SK-N-SH treated with all-trans-retinoic acid at 6 μM for 48 hours (cell line): Measurements from ENCODE around the gene ARFGEF2.

ENCODE experiments used
- ATAC-seq: fragments of 200-7000 bp; cut with Tn5 transposase; 3 replicates; pipeline ENCODE4 v1.9.1; 2020; ENCODE audit warnings: mild to moderate bottlenecking, moderate library complexity
- ARNTL ChIP-seq: fragments of 450-650 bp; formaldehyde crosslinking; IDR thresholded peaks from 2 replicates; pipeline ENCODE4 v1.5.0; 2020; ENCODE audit warnings: low read depth, mild to moderate bottlenecking, moderate library complexity, borderline replicate concordance
- BACH2 ChIP-seq: fragments of 250-450 bp; sonication (Bioruptor Pico); IDR thresholded peaks from 2 replicates; pipeline ENCODE4 v1.9.0; 2021; ENCODE audit warnings: mild to moderate bottlenecking, borderline replicate concordance
- CREB5 ChIP-seq: fragments of 250-450 bp; sonication (Bioruptor Pico); IDR thresholded peaks from 2 replicates; pipeline ENCODE4 v1.5.1; 2020; ENCODE audit warnings: low read depth, mild to moderate bottlenecking, moderate library complexity
- CSDC2 ChIP-seq: fragments of 250-450 bp; sonication (Bioruptor Pico); IDR thresholded peaks from 2 replicates; pipeline ENCODE4 v1.5.0; 2020; ENCODE audit warnings: mild to moderate bottlenecking, moderate library complexity
- CSRNP3 ChIP-seq: fragments of 250-450 bp; sonication (Bioruptor Pico); IDR thresholded peaks from 2 replicates; pipeline ENCODE4 v1.5.1; 2021; ENCODE audit warnings: mild to moderate bottlenecking, moderate library complexity
- ESRRG ChIP-seq: fragments of 250-450 bp; sonication (Bioruptor Pico); IDR thresholded peaks from 2 replicates; pipeline ENCODE4 v1.6.1; 2021; ENCODE audit warnings: mild to moderate bottlenecking
- ISL1 ChIP-seq: fragments of 250-450 bp; sonication (Bioruptor Pico); IDR thresholded peaks from 2 replicates; pipeline ENCODE4 v2.1.2; 2022; ENCODE audit warnings: mild to moderate bottlenecking, moderate library complexity
- PPARA ChIP-seq: fragments of 250-450 bp; sonication (Bioruptor Pico); IDR thresholded peaks from 2 replicates; pipeline ENCODE4 v1.5.0; 2020; ENCODE audit warnings: mild to moderate bottlenecking, borderline replicate concordance
- RARB ChIP-seq: fragments of 250-450 bp; sonication (Bioruptor Pico); IDR thresholded peaks from 2 replicates; pipeline ENCODE4 v1.8.0; 2021; ENCODE audit warnings: mild to moderate bottlenecking, moderate library complexity
- SNAI2 ChIP-seq: fragments of 250-450 bp; sonication (Bioruptor Pico); IDR thresholded peaks from 2 replicates; pipeline ENCODE4 v1.5.0; 2020; ENCODE audit warnings: mild to moderate bottlenecking, moderate library complexity
- TCF4 ChIP-seq: fragments of 250-450 bp; sonication (Bioruptor Pico); IDR thresholded peaks from 2 replicates; pipeline ENCODE4 v1.8.0; 2021; ENCODE audit warnings: mild to moderate bottlenecking, moderate library complexity, borderline replicate concordance
- TOX ChIP-seq: fragments of 250-450 bp; sonication (Bioruptor Pico); IDR thresholded peaks from 2 replicates; pipeline ENCODE4 v1.8.0; 2021; ENCODE audit warnings: mild to moderate bottlenecking, moderate library complexity, borderline replicate concordance
- TSHZ2 ChIP-seq: fragments of 250-450 bp; sonication (Bioruptor Pico); IDR thresholded peaks from 2 replicates; pipeline ENCODE4 v1.5.0; 2020; ENCODE audit warnings: mild to moderate bottlenecking, moderate library complexity
- ZC3H10 ChIP-seq: fragments of 250-450 bp; sonication (Bioruptor Pico); IDR thresholded peaks from 2 replicates; pipeline ENCODE4 v1.5.1; 2021; ENCODE audit warnings: mild to moderate bottlenecking, moderate library complexity
- ZFP3 ChIP-seq: fragments of 250-450 bp; sonication (Bioruptor Pico); IDR thresholded peaks from 2 replicates; pipeline ENCODE4 v1.5.0; 2020; ENCODE audit warnings: mild to moderate bottlenecking, moderate library complexity
- ZNF565 ChIP-seq: fragments of 450-650 bp; formaldehyde crosslinking; conservative IDR thresholded peaks from 2 replicates; pipeline ENCODE4 v1.5.0; 2020; ENCODE audit warnings: low read depth, mild to moderate bottlenecking, moderate library complexity
- TF ChIP-seq, protein P1 (sequence below): fragments of 250-450 bp; sonication (Bioruptor Pico); IDR thresholded peaks from 2 replicates; pipeline ENCODE4 v1.8.0; 2021; ENCODE audit warnings: low read depth, mild to moderate bottlenecking, moderate library complexity, borderline replicate concordance

Gene ARFGEF2

GRCh38 chr20:48892891-48893290 is 28.6 kb upstream of the ARFGEF2 start (continued):
- TF ChIP-seq, protein P1, sequence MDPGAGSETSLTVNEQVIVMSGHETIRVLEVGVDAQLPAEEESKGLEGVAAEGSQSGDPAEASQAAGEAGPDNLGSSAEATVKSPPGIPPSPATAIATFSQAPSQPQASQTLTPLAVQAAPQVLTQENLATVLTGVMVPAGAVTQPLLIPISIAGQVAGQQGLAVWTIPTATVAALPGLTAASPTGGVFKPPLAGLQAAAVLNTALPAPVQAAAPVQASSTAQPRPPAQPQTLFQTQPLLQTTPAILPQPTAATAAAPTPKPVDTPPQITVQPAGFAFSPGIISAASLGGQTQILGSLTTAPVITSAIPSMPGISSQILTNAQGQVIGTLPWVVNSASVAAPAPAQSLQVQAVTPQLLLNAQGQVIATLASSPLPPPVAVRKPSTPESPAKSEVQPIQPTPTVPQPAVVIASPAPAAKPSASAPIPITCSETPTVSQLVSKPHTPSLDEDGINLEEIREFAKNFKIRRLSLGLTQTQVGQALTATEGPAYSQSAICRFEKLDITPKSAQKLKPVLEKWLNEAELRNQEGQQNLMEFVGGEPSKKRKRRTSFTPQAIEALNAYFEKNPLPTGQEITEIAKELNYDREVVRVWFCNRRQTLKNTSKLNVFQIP: no peak
- TF ChIP-seq ESRRG (no peak), RARB (CRISPR knock-in tag) (no peak), ARNTL (CRISPR knock-in tag) (no peak), PPARA (CRISPR knock-in tag) (no peak), TOX (CRISPR knock-in tag) (no peak), ZC3H10 (CRISPR knock-in tag) (no peak), CREB5 (CRISPR knock-in tag) (no peak)

DNA sequence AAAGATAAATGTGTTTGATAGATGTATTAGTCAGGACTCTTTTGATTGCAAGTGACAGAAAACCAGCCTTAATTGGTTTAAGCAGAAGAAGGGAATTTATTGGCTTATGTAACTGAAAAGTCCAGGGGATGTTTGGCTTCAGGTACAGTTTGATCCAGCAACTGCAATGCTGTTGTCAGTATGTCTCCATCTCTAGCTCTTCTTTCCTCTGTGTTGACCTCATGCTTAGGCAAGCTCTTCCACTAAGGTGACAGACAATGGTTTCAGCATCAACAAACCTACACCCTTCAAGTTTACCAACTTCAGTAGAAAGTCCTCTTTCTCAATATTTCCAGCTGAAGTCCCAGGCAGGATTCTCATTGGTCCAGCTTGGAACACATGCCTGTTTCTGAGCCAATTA is 28.1 kb upstream of the ARFGEF2 start:
- TF ChIP-seq ZC3H10 (CRISPR knock-in tag): no peak
- TF ChIP-seq CSRNP3 (CRISPR knock-in tag): no peak
- TF ChIP-seq ZNF565: no peak
- TF ChIP-seq, protein P1: no peak
- TF ChIP-seq SNAI2 (CRISPR knock-in tag): no peak
- no peak for TF ChIP-seq ZFP3
- TF ChIP-seq PPARA (CRISPR knock-in tag): no peak
- no peak for TF ChIP-seq TSHZ2 (CRISPR knock-in tag)
- no peak for TF ChIP-seq BACH2
- no peak for TF ChIP-seq TCF4 (CRISPR knock-in tag)
- no peak for ATAC-seq

DNA sequence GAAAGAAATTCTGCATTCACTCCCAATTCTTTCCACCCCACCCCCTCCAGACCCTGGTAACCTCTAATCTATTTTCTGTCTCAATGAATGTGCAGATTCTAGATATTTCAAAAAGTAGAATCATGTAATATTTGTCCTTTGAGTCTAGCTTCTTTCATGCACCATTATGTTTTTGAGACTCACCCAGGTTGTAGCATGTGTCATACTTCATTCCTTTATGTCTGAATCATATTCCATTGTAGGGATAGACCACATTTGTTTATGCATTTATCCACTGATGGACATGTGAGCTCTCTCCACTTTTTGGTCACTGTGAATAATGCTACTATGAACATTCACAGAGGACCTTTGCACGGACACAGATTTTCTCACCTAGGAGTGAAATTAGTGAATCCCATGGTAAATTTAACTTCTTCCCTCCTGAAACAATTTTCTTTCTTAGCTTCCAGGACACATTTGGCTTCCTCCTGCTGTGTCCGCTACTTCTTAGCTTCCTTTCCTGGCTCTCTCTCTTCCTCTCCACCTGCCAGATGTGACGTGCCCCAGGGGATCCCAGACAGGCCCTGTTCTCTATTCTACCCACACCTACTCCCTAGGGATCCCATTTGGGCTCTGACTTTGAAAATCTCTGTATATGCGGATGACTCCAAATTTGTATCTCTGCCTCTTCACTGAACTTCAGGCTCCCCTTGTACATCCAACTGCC is 24.1 kb upstream of the ARFGEF2 start:
- TF ChIP-seq, protein P1: no peak
- TF ChIP-seq ISL1 (CRISPR knock-in tag) (no peak), PPARA (CRISPR knock-in tag) (no peak), CSDC2 (CRISPR knock-in tag) (no peak), ESRRG (no peak), TOX (CRISPR knock-in tag) (no peak), TSHZ2 (CRISPR knock-in tag) (no peak)
- peak; percentile 82 for ATAC-seq
